D721Med (cell line): ENCODE results near the gene PAX5.

Experiments
- DNase-seq: peaks from one replicate; pipeline ENCODE4 v3.0.0; 2011; ENCODE audit warnings: low spot score; ENCODE audit not compliant: insufficient read length
- FAIRE-seq: peaks from 2 replicates; lab custom pipeline; 2011; peaks lifted over from hg19 to GRCh38; lab: Jason Lieb, UNC
- CTCF ChIP-seq: IDR thresholded peaks from 2 replicates; pipeline ENCODE4 v1.5.1; 2012; ENCODE audit warnings: mild to moderate bottlenecking, control low read depth; ENCODE audit not compliant: insufficient read depth; ENCODE audit errors: missing control alignments

The PAX5 gene

GRCh38 chr9:36966371-36967097, 67.5 kb downstream of the PAX5 start:
- FAIRE-seq (no peak), DNase-seq (no peak)

GRCh38 chr9:36964791-36965190, 69.3 kb downstream of the PAX5 start:
- no peak for FAIRE-seq
- no peak for TF ChIP-seq CTCF
- DNase-seq, result no peak

More at GRCh38 chr9:36966371-36967097, 67.5 kb downstream of the PAX5 start:
- TF ChIP-seq CTCF, result no peak

- no peak for FAIRE-seq
- no peak for TF ChIP-seq CTCF
- DNase-seq, result no peak
Measured at GRCh38 chr9:36963346-36963745, 70.7 kb downstream of the PAX5 start.

GRCh38 chr9:36962691-36963090, 71.4 kb downstream of the PAX5 start:
- no peak for DNase-seq
- TF ChIP-seq CTCF, result no peak
- FAIRE-seq, result no peak

GRCh38 chr9:36961561-36962325, 72.3 kb downstream of the PAX5 start:
- DNase-seq (no peak), FAIRE-seq (no peak)
- TF ChIP-seq CTCF, result no peak

- no peak for DNase-seq
- FAIRE-seq, result no peak
Measured at GRCh38 chr9:36961051-36961450, 73.0 kb downstream of the PAX5 start.

More at GRCh38 chr9:36961051-36961450, 73.0 kb downstream of the PAX5 start:
- TF ChIP-seq CTCF, result no peak
